NCI-H446 treated with DMSO at 0.1 percent for 48 hours (cell line): ENCODE data around the gene ZNF544.

Source experiments
- DNase-seq: peaks from one replicate; lab custom pipeline; 2025; lab: John Stamatoyannopoulos, UW

ZNF544 gene

DNA sequence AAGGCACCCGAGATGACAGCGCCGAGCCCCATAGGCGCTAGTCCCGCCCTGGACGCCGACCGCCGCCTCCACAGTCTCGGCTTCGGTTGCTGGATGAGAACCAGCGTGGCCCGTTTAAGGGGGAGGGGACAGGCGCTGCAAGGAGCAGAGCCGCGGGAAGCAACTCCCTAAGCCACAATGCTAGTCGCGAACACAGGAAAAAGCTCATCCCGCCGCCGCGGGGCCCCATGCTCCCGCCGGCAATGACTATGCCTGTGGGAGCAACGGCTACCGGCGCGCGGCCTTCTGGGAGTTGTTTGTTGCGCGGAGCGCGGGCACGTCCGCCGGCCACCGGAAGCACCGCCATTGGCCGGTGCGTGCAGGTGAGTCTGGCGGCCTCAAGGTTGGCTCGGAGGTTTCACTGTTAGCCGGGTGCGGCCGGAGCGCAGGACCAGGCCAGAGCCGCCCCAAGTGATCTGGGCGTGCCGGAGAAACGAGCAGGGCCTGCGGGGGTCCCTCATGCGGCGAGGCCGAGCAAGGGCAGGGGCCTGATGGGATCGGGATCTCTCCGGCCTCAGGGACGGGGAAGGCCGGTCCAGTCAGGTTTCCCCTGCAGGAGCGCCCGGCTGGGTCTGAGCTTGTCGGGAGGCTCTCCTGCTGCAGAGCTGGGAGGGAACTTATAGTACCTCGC, at the start of gene ZNF544:
TSS of gene ZNF544 (plus strand) at position 330 of the 670 bp plus-strand sequence. CDS start 15,110 bp downstream, outside the sequence.
- peak; percentile 57 for DNase-seq

DNA sequence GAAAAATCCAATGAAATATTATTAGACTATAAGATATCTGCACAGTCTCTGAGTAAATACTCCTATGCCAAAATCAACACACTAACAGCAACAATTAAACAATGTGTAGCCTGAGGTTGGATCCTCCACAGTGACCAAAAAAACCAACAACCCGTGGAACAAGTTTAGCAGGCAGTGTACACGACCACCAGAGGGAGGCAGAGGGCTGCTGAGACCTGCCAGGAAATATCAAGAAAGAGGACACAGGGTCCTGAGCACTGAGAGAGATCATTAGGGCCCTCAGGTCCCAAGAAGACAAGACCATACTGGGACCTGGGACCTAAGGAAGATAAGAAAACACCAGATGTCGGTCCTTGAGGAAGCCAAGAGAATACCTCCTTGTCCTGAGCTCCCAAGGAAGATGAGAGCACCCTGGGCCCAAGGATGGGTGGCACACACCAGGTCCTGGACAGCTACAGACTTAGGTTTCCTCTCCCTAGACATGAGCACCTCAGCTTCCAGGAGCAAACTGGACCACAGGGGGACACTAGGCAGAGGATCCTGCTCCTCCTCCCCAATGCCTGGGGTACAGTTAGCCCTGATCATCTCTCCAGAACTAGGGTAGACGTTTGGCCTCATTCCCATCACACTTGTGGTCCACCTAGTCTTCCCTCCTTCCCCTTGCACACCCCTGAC, 46.7 kb upstream of the ZNF544 start:
- DNase-seq, result no peak

- no peak for DNase-seq
Measured at GRCh38 chr19:58182577-58182988, 46.1 kb upstream of the ZNF544 start.

DNA sequence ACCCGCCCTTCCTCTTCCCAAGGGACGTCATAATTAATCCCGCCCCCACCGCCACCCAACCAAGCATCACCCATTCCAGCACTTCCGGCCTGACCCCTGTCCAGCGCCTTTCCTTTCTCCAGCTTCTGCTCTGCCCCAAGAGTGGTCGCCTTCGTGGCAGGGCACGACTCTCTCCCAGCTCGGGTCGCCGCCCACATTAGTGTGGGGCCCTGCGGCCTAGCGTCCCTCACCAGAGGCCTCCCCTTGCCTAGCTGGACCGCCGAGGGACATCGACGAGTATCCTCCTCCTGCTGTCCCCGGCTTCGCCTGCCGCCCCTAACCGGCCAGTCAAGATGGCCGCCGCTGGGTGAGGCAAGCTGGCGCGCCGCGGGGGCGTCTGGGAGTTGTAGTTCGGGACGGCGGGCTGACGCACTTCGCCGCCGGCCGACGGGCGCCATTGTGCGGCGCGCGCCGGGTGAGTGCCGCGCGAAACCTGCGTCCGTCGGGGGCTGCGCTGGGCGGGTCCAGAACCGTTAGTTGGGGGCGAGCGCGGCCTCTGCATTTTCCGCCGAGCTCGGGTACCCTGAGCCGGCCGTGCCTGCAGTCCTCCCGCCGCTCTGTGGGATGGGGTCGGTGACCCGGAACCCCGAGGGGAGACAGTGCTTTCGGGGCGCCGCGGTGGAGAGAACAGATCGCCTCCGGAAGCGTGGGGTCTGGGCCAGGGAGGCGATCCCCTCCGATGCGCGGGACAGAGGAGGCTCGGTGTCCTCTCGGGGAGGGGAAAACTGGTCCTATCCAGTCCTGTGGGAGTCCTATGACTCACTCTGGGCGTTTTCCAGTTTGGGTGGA, 45.5 kb upstream of the ZNF544 start, which contains the start of gene ZNF274:
TSS of gene ZNF274 (plus strand) at position 73 of the 828 bp plus-strand sequence. CDS start 905 bp downstream, outside the sequence.
- DNase-seq, result peak; percentile 78

- DNase-seq, result no peak
Measured at GRCh38 chr19:58183817-58184215, 44.9 kb upstream of the ZNF544 start.

DNA sequence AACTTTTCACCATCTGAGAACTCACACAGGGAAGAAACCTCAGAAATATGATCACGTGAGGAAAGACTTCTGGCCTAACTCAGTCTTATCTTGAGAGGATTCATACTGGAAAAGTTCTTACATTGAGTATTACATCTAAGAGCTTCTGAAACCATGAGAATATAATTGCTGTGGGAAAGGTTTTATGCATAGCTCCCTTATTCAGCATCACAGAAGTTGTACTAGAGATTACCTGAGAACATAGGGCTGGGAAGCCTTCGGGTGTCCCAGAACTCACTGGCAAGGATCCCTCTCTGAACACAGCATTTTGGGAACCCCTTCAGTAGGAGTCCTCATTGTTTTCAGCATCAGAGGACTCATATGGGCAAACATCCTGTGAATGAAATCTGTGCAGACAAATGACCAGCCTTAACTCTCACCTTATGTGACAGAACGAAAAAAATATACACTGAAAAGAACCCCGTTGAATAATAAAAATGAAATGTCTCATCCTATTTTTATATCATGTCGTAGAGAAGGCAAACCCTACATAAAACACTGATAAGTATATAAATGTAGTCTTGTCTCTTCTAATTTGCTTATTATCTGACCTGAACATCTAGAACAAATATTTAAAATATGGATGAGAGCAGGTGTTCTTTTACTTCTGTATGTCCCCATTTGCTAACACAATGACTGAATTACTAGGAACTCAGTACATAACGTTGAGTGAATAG, 31.7 kb upstream of the ZNF544 start:
- DNase-seq, result no peak

- no peak for DNase-seq
Measured at GRCh38 chr19:58203814-58204475, 24.8 kb upstream of the ZNF544 start.

DNA sequence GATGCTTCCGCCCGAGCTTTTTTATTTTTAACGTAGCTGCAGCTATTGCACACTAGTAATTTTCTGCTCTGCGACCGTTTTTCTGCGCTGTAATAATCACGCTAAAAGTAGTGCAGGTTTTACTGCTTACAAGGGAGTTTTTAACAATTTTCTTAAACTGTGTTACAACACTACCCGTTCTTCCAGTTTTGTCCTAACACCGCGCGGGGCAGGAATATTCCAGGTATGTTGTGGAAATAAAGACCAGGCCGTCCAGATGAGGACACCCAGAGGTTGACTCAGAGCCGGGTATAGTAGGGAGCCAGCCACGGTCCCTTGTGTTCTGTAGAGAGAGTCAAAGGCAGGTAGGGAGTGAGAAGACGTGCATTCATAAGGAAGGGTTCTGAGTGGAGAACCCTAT, 24.1 kb upstream of the ZNF544 start:
- DNase-seq, result no peak

DNA sequence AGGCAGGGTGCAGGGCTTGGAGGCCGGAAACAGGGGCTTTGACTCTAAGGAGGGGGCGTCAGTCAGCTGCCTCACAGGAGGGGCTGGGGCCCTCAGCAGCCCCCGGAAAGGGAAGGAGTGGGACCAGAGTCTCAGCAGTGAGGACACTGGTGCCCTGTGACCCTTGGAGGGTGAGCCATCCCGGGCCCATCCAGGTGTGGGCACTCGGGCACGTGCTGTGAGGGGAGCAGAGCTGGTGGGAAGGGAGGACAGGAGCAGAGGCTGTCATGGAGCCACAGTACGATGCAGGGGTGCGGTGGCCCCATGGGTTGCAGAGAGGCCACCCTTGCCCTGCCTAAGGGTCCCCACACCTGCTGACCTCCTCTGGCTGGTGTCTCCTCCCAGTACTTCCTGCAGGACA, 19.1 kb upstream of the ZNF544 start:
- DNase-seq, result no peak

GRCh38 chr19:58212336-58213074, 16.2 kb upstream of the ZNF544 start:
- DNase-seq, result no peak

GRCh38 chr19:58213075-58213369, 15.7 kb upstream of the ZNF544 start:
- no peak for DNase-seq

DNA sequence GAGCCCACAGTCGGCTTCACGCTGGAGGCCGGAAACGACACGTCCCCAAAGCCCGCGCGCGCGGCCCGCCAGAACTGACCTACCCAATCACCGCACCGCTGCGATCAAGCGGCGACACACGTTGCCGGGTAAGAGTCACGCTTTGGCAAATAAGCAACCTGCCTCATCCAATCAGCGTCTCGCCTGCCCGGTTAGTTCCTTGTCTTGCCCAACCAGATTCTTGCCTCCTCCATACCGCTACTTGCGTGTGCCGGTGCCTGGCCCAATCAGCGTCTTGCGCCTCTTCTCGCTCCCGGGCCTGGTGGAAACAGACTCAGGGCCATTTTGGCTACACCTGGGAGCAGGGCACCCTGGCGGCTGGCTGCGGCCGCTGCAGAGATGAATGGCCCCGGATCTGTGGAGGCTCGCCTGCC, 11.6 kb upstream of the ZNF544 start:
- DNase-seq, result no peak

DNA sequence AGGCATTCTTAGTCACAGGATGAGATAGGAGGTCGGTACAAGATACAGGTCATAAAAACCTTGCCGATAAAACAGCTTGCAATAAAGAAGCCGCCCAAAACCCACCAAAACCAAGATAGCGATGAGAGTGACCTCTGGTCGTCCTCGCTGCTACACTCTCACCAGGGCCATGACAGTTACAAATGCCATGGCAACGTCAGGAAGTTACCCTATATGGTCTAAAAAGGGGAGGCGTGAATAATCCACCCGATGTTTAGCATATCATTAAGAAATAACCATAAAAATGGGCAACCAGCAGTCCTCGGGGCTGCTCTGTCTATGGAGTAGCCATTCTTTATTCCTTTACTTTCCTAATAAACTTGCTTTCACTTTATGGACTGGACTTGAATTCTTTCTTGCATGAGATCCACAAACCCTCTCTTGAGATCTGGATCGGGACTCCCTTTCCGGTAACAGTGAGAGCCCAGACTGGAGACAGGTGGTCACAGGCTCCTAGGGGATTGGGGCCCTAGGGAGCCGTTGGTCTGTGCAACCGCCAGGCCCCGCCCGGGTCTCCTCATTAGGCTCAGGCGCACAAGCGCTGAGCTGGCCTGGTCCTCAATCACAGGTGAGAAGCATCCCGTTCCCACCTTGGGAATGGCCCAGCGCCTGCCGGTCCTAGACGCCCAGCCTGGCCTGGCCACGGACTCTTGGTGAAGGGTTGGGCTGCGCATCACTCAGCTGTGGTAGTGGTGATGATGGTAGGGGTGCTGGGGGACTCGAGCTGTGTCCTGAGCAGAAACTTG, 10.9 kb upstream of the ZNF544 start:
- no peak for DNase-seq

- DNase-seq, result no peak
Measured at GRCh38 chr19:58218899-58219298, 9.8 kb upstream of the ZNF544 start.

- no peak for DNase-seq
Measured at GRCh38 chr19:58227964-58228584, 640 bp upstream of the ZNF544 start.

GRCh38 chr19:58229255-58229639, 533 bp downstream of the ZNF544 start:
- DNase-seq, result no peak

DNA sequence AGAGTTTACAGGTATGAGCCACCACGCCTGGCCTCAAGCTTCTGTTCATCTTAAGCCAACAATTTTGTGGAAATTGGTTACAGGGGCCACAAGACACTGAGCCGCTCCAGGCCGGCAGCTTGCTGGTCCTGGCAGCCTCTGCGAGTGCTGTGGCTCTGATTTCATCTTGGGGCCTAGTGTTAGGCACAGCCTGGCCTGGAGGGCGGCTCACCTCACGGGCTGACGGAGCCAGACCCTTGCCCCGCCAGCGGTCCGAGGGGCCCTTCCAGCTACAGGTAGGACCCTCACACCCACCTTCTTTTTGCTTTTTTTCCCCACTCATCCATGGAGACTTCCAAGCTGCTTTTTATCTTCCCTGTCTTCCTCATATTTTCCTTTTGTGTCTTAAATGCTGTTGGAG, 8.6 kb downstream of the ZNF544 start:
- DNase-seq, result no peak

DNA sequence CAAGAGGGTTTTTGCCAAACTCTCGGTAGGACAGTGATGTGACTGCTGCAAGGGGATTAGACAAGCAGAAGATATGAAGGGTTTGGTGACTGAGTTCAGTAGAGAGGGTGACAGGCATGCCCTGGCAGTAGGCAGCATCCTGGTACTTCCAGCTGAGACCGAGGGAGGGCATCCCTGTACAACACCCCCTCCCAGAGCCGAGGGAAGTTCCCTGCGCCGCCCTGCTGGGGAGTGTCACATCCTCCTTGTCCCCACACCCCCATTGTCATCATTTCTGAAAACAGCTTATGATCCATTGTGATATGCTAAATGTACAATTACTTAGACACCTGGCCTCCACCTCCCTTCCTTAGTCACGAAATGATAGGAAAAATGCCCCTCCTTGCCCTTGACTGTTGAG, 14.6 kb downstream of the ZNF544 start:
- DNase-seq, result no peak

- no peak for DNase-seq
Measured at GRCh38 chr19:58248886-58249285, 20.2 kb downstream of the ZNF544 start.
